Transverse colon (tissue), 4 donors: ENCODE data around the gene CEP83. TPM values are rescaled to one million over a fixed set of nuclear protein-coding genes. Genes with fewer than 3 reads are reported as not detected.
"Not testable (repeated sequence)": the region's sequence is repeated elsewhere in the genome, so short reads cannot be mapped to it uniquely, and the experiment has no call there.

Experiments
- DNase-seq: peaks from one replicate; pipeline ENCODE4 v3.0.0-alpha.2; 2019
- H3K27ac ChIP-seq, 4 donors: fragments of 200-600 bp; sonication (generic); 2 replicates each; pipeline ENCODE4 v1.5.1; 2016 to 2018; ENCODE audit warnings: inconsistent platforms in 4 of 4
- H3K27me3 ChIP-seq: fragments of 200-600 bp; sonication (generic); 2 replicates; pipeline ENCODE4 v1.5.1; 2017; ENCODE audit warnings: inconsistent platforms
- H3K36me3 ChIP-seq, 4 donors: fragments of 200-600 bp; sonication (generic); 2 replicates each; pipeline ENCODE4 v1.5.1; 2017 to 2019; ENCODE audit warnings: inconsistent platforms in 4 of 4
- H3K4me1 ChIP-seq, 4 donors: fragments of 200-600 bp; sonication (generic); 2 replicates each; pipeline ENCODE4 v1.5.1; 2017 to 2020; ENCODE audit warnings: inconsistent platforms in 4 of 4
- H3K4me3 ChIP-seq, 4 donors: fragments of 200-600 bp; sonication (generic); 1 replicate in 1 of 4; 2 replicates in 3 of 4; pipeline versions ENCODE4 v1.5.1 to v1.6.1; 2017 to 2019; ENCODE audit warnings: inconsistent platforms in 4 of 4
- H3K9me3 ChIP-seq, 2 donors: fragments of 200-600 bp; sonication (generic); 2 replicates each; pipeline ENCODE4 v1.5.1; 2017 to 2019; ENCODE audit warnings: inconsistent platforms in 2 of 2
- EP300 ChIP-seq: sonication (generic); formaldehyde crosslinking; IDR thresholded peaks from one replicate; pipeline ENCODE4 v1.6.1; 2017; ENCODE audit warnings: antibody characterized with exemption, low read depth
- POLR2A ChIP-seq: fragments of 450-650 bp; IDR thresholded peaks from one replicate; pipeline ENCODE4 v1.6.1; 2016; ENCODE audit warnings: antibody characterized with exemption, mild to moderate bottlenecking, moderate library complexity
- POLR2AphosphoS5 ChIP-seq, 3 donors: sonication (generic); formaldehyde crosslinking; IDR thresholded peaks; one replicate each; pipeline ENCODE4 v1.6.1; 2016; ENCODE audit warnings: antibody characterized with exemption in 3 of 3
- WGBS, 2 donors: methylation state at CpG; one replicate each; pipeline ENCODE4 v1.1.5; 2018; ENCODE audit warnings: low coverage in 1 of 2; 5-methylcytosine and 5-hydroxymethylcytosine counted together
- in situ Hi-C, 4 donors: fragments of 200-750 bp; cut with MboI; loops; one replicate each; pipeline versions ENCODE4 v1.15.0 to v1.15.1; 2017; ENCODE audit warnings: low sequenced_read_pairs in 3 of 4, low pct_ligation_motif_present in 1 of 4, low pct_unique_long_range_greater_than_20kb in 1 of 4
- intact Hi-C: fragments of 100-400 bp; cut with DNase I; formaldehyde crosslinking; loops from one replicate; pipeline ENCODE4 v1.15.1; 2023; ENCODE audit warnings: low total_unique reads
- total RNA-seq, 4 donors: library from RNA; depleted of rRNA; stranded (reverse); fragments of >200 nt; gene quantifications; one replicate each; pipeline ENCODE4 v1.1.0, GENCODE V29; 2016
- TF ChIP-seq, protein P1 (sequence below), 5 experiments: fragments of 200-600 bp in 3 of 5; fragments of 450-650 bp in 2 of 5; sonication (generic) in 3 of 5; IDR thresholded peaks; 1 replicate in 2 of 5; 2 replicates in 3 of 5; pipeline ENCODE4 v1.5.1; 2016 to 2017; ENCODE audit warnings: antibody characterized with exemption in 5 of 5, inconsistent platforms in 3 of 5, mild to moderate bottlenecking in 2 of 5, moderate library complexity in 1 of 5

The CEP83 gene
- total RNA-seq, 4 donors from 2014 or later: 3.0 to 104 (median 17.0) TPM

DNA sequence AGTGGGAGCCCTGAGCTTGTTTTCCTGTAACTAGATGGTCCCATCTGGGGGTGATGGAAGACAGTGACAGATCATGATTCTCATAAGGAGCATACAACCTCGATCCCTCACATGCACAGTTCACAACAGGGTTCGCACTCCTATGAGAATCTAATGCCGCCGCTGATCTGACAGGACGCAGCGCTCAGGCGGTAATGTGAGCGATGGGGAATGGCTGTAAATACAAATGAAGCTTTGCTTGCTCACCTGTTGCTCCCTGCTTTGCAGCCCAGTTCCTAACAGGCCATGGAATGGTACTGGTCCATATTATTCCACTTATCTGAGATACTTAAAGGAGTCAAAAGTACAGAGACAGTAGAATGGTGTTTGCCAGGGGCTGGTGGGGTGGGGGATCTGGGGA is 9.9 kb upstream of the CEP83 start:
- H3K27ac ChIP-seq: no peak overlapping the region

DNA sequence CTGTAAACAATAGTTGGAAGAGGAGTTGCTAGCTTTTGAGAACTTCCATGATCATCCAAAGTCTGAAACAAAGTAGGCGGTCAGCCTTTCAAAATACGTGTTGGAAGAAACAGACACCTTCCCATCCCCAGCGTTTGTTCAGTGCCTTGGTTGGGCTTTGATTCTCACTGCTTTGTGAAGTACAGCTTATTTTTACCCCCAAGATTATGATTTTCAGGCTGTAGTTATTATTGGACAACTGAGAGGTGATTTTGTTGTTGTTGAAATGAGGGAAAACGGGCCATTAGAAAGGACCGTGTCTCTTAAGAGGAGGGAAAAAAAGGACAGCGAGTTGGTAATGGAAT is 921 bp upstream of the CEP83 start:
- H3K4me3 ChIP-seq: peak overlapping the region; percentile 54 to 75 (median 62)
- whole genome bisulfite sequencing, 2 donors: 18 to 27% methylated on average over 3 to 6 of the region's 6 CpGs
- in situ Hi-C loops (no loop called here), intact Hi-C loops (no loop called here)
- no peak for DNase-seq
- TF ChIP-seq POLR2AphosphoS5 (IDR thresholded peaks at IDR 0.05): no peak
- no peak for TF ChIP-seq EP300
- TF ChIP-seq, protein P1, sequence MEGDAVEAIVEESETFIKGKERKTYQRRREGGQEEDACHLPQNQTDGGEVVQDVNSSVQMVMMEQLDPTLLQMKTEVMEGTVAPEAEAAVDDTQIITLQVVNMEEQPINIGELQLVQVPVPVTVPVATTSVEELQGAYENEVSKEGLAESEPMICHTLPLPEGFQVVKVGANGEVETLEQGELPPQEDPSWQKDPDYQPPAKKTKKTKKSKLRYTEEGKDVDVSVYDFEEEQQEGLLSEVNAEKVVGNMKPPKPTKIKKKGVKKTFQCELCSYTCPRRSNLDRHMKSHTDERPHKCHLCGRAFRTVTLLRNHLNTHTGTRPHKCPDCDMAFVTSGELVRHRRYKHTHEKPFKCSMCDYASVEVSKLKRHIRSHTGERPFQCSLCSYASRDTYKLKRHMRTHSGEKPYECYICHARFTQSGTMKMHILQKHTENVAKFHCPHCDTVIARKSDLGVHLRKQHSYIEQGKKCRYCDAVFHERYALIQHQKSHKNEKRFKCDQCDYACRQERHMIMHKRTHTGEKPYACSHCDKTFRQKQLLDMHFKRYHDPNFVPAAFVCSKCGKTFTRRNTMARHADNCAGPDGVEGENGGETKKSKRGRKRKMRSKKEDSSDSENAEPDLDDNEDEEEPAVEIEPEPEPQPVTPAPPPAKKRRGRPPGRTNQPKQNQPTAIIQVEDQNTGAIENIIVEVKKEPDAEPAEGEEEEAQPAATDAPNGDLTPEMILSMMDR (IDR thresholded peaks at IDR 0.05): no peak
- no peak for TF ChIP-seq POLR2A
- H3K27me3 ChIP-seq: no peaks in the 10 kb centered on the region
- no peaks in the 10 kb centered on the region for H3K36me3 ChIP-seq
- peaks cover 0 to 16% (median 8%) of the 10 kb centered on the region in 4 donors for H3K4me1 ChIP-seq
- no peaks in the 10 kb centered on the region for H3K9me3 ChIP-seq
- H3K27ac ChIP-seq: peak overlapping the region; percentile 90 to 93 (median 92)

More for the DNA sequence above, 9.9 kb upstream of the CEP83 start:
- no peaks in the 10 kb centered on the region for H3K36me3 ChIP-seq
- no peak for DNase-seq
- H3K4me1 ChIP-seq: no peaks in the 10 kb centered on the region
- H3K4me3 ChIP-seq: no peak overlapping the region
- in situ Hi-C loops (no loop called here), intact Hi-C loops (no loop called here)
- 94 to 95% methylated on average over 7 to 8 of the region's 8 CpGs for WGBS, 2 donors
- no peak for TF ChIP-seq POLR2A
- no peak for TF ChIP-seq EP300
- TF ChIP-seq POLR2AphosphoS5 (IDR thresholded peaks at IDR 0.05): no peak
- TF ChIP-seq, protein P1 (IDR thresholded peaks at IDR 0.05): no peak
- no peaks in the 10 kb centered on the region for H3K9me3 ChIP-seq
- H3K27me3 ChIP-seq: no peaks in the 10 kb centered on the region

DNA sequence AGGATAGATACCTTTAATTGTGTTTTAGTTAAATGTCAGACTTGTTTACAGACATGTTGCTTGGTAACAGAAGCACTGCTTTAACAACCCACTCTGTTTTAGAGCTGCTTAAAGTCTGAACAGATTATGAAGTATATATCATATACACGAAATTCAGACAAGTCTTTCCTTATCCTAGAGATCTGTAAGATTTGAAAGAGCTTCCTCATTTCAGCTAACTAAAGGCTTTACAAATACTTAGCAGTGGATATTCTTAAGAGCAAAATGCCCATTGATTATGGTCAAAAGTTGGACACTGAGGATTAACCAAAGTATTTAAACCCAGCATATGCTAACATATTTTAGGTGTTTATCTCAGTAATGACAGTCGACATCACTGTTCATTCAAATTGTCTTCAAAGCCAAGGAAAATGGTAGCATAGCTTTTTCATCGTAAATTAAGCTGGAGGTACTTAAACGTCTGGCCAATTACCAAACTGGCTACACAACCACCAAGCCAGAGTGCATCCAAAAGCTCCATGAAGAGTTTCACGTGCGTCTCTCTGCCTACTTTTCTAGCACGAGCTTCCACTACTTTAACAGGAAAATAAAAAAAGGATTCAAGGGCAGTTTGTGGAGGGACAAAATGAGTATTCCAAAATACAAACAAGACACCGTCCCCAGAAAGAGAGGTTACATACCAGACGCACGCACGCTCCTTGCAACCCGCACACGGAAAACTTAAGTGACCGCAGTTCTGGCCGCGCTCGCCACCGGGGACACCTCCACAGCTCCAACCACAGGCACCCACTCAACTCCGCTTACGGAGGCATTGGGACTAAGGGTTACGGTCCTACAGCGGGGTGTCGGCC is 565 bp downstream of the CEP83 start:
- intact Hi-C loops (no loop called here), in situ Hi-C loops (no loop called here)
- TF ChIP-seq, protein P1 (IDR thresholded peaks at IDR 0.05): no peak
- TF ChIP-seq EP300: no peak
- no peak for TF ChIP-seq POLR2A
- no peak for TF ChIP-seq POLR2AphosphoS5 (IDR thresholded peaks at IDR 0.05)
- Histone ChIP-seq H3K36me3 (no peaks in the 10 kb centered on the region), H3K27ac (peak overlapping the region; percentile 90 to 93 (median 92)), H3K27me3 (no peaks in the 10 kb centered on the region), H3K4me1 (peaks cover 0 to 16% (median 8%) of the 10 kb centered on the region in 4 donors), H3K4me3 (peak overlapping the region; percentile 62 to 75 (median 66)), H3K9me3 (no peaks in the 10 kb centered on the region)
- 1% methylated on average over 13 to 23 of the region's 23 CpGs for WGBS, 2 donors
- DNase-seq: no peak

DNA sequence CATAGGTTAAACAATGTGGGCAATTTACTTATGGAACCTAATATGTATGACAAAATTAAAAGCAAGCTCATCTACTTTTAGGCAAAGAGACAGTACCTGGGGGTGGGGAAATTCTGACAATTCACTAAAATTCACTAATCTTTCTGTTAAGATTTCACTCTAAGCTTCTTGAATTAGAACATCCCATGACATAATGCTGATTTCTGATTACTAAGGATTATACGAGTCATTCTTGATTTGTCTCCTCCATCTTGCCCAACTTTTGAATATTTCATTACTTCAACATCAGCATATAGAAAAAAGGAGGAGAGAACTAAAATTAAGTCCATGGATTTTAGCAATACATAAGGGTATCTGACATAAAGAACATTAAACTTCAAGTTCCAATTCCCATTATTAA is 2.4 kb downstream of the CEP83 start:
- Histone ChIP-seq H3K4me3 (no peak overlapping the region), H3K9me3 (no peaks in the 10 kb centered on the region), H3K27ac (no peak overlapping the region), H3K36me3 (no peaks in the 10 kb centered on the region), H3K4me1 (peaks cover 0 to 16% (median 8%) of the 10 kb centered on the region in 4 donors), H3K27me3 (no peaks in the 10 kb centered on the region)
- in situ Hi-C loops (no loop called here), intact Hi-C loops (no loop called here)
- WGBS, 2 donors: 89 to 91% methylated on average over 1 of the region's 1 CpG
- TF ChIP-seq POLR2AphosphoS5 (IDR thresholded peaks at IDR 0.05) (no peak), POLR2A (no peak), EP300 (no peak)
- TF ChIP-seq, protein P1 (IDR thresholded peaks at IDR 0.05): no peak
- no peak for DNase-seq

DNA sequence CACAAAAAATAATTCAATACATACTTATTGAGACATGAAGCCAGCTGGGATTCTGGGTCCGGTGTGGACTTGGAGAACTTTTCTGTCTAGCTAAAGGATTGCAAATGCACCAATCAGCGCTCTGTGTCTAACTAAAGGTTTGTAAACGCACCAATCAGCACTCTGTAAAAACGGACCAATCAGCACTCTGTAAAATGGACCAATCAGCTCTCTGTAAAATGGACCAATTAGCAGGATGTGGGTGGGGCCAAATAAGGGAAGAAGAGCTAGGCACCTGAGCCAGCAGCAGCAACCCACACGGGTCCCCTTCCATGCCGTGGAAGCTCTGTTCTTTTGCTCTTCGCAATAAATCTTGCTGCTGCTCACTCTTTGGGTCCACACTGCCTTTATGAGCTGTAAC is 5.3 kb downstream of the CEP83 start:
- DNase-seq, H3K4me1 ChIP-seq, H3K4me3 ChIP-seq, H3K9me3 ChIP-seq, H3K27ac ChIP-seq, intact Hi-C loops, H3K27me3 ChIP-seq, in situ Hi-C loops, H3K36me3 ChIP-seq: not testable (repeated sequence)
- 96 to 97% methylated on average over 5 to 7 of the region's 7 CpGs for WGBS, 2 donors
